Cardiac muscle cell (in vitro differentiated cells and primary cell): Measurements from ENCODE around the gene ANKS1A. TPM values are rescaled to one million over a fixed set of nuclear protein-coding genes. Genes with fewer than 3 reads are reported as not detected.
"Not testable (repeated sequence)": the region's sequence is repeated elsewhere in the genome, so short reads cannot be mapped to it uniquely, and the experiment has no call there.

Experiments used
- DNase-seq, 2 donors: peaks; one replicate each; pipeline versions ENCODE4 v3.0.0 to v3.0.0-alpha.2; 2010 to 2017; ENCODE audit warnings: low read depth in 1 of 2, low spot score in 1 of 2
- H3K27ac ChIP-seq: fragments of 200-600 bp; sonication (generic); 2 replicates; pipeline ENCODE4 v1.5.1; 2016
- H3K27me3 ChIP-seq: fragments of 200-600 bp; sonication (generic); 2 replicates; pipeline ENCODE4 v1.6.0; 2016; ENCODE audit warnings: control low read depth
- H3K36me3 ChIP-seq: fragments of 200-600 bp; sonication (generic); 2 replicates; pipeline ENCODE4 v1.5.1; 2016; ENCODE audit warnings: control low read depth
- H3K4me1 ChIP-seq: fragments of 200-600 bp; sonication (generic); 2 replicates; pipeline ENCODE4 v1.8.1; 2017; ENCODE audit warnings: low read depth, mild to moderate bottlenecking, mixed run types
- H3K4me3 ChIP-seq: fragments of 200-600 bp; sonication (generic); 2 replicates; pipeline ENCODE4 v1.5.1; 2016; ENCODE audit warnings: mild to moderate bottlenecking
- H3K9me3 ChIP-seq: fragments of 200-600 bp; sonication (generic); 2 replicates; pipeline ENCODE4 v1.5.1; 2017; ENCODE audit warnings: low read depth, mild to moderate bottlenecking, control low read depth
- CTCF ChIP-seq: IDR thresholded peaks from 2 replicates; pipeline ENCODE4 v1.5.1; 2012; ENCODE audit warnings: low read depth, mild to moderate bottlenecking, low read length
- polyA plus RNA-seq: library from polyadenylated mRNA; unstranded; fragments of >200 nt; fragmentation: Nextera tagmentation; extraction: Ambion mirVana; gene quantifications from 2 replicates; pipeline ENCODE4 v1.2.1, GENCODE V29; 2016
- total RNA-seq: library from RNA; depleted of rRNA; stranded (reverse); fragments of >200 nt; gene quantifications from 2 replicates; pipeline ENCODE4 v1.2.3, GENCODE V29; 2016

Gene ANKS1A
- total and polyA plus RNA-seq, 2 experiments from 2014 or later, result 11.3 to 27.2 TPM

DNA sequence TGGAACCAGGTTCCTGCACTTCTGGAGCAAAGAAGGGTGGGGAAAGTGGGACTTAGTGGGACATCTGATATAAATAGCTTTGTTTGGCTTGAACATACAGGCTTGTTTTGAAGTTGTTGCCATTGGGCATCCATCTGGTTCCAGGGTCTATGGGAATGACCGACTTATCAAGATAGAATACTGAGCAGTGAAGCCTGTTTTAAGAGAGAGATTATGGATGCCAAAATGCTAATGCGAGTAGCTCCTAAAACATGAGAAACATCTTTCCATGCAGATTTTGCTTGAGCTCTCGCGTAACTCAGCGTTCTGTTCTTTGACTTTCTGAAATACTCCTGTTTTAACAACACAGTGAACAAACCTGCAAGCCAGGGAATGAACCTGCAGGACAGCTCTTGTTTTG is 98.5 kb downstream of the ANKS1A start:
- DNase-seq, result no peak
- TF ChIP-seq CTCF, result no peak
- Histone ChIP-seq H3K9me3 (no peaks in the 10 kb centered on the region), H3K4me1 (no peaks in the 10 kb centered on the region), H3K27ac (no peak overlapping the region), H3K27me3 (no peaks in the 10 kb centered on the region), H3K36me3 (peaks cover 31% of the 10 kb centered on the region), H3K4me3 (no peak overlapping the region)

GRCh38 chr6:34990971-34991560 is 102.0 kb downstream of the ANKS1A start:
- Histone ChIP-seq H3K4me1 (no peaks in the 10 kb centered on the region), H3K9me3 (no peaks in the 10 kb centered on the region), H3K4me3 (no peak overlapping the region), H3K36me3 (peaks cover 25% of the 10 kb centered on the region), H3K27me3 (no peaks in the 10 kb centered on the region), H3K27ac (no peak overlapping the region)
- TF ChIP-seq CTCF, result no peak
- peak in 1 of 2 donors; percentile 49 for DNase-seq

- Histone ChIP-seq H3K27ac (no peak overlapping the region), H3K36me3 (peaks cover 25% of the 10 kb centered on the region), H3K27me3 (no peaks in the 10 kb centered on the region), H3K9me3 (no peaks in the 10 kb centered on the region), H3K4me1 (no peaks in the 10 kb centered on the region), H3K4me3 (no peak overlapping the region)
- TF ChIP-seq CTCF, result no peak
- no peak for DNase-seq
Measured at GRCh38 chr6:34992376-34992775, 103.3 kb downstream of the ANKS1A start.

- H3K27ac ChIP-seq, result no peak overlapping the region
- no peak overlapping the region for H3K4me3 ChIP-seq
- peaks cover 21% of the 10 kb centered on the region for H3K36me3 ChIP-seq
- no peaks in the 10 kb centered on the region for H3K4me1 ChIP-seq
- no peaks in the 10 kb centered on the region for H3K9me3 ChIP-seq
- DNase-seq, result no peak
- TF ChIP-seq CTCF, result no peak
- H3K27me3 ChIP-seq, result no peaks in the 10 kb centered on the region
Measured at GRCh38 chr6:34993213-34993612, 104.2 kb downstream of the ANKS1A start.

GRCh38 chr6:34994693-34995092 is 105.6 kb downstream of the ANKS1A start:
- Histone ChIP-seq H3K27ac (no peak overlapping the region), H3K4me3 (no peak overlapping the region), H3K4me1 (no peaks in the 10 kb centered on the region), H3K36me3 (peaks cover 12% of the 10 kb centered on the region), H3K9me3 (no peaks in the 10 kb centered on the region), H3K27me3 (no peaks in the 10 kb centered on the region)
- DNase-seq, result no peak
- no peak for TF ChIP-seq CTCF

- H3K4me3 ChIP-seq, DNase-seq, H3K27ac ChIP-seq, H3K36me3 ChIP-seq, H3K9me3 ChIP-seq, H3K4me1 ChIP-seq, H3K27me3 ChIP-seq: not testable (repeated sequence)
Measured at GRCh38 chr6:34998417-34998816, 109.4 kb downstream of the ANKS1A start.

DNA sequence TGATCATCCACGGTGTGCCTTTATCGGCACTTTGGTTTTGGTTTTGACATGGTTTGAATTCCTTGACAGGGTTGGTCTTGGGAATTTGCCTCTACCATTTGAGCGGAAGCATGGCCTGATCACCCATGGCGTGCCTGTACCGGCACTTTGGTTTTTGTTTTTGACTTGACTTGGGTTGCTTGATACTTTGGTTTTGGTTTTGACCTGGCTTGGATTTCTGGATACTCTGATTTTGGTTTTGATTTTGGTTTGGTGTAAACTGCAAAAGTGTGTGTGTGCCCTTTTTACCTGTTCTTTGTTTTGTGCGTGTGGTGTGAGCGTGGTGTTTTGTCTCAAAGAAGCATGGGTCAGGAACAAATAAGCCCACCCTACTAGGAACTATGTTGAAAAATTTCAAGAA is 110.1 kb downstream of the ANKS1A start:
- H3K27ac ChIP-seq, H3K9me3 ChIP-seq, H3K4me1 ChIP-seq, H3K36me3 ChIP-seq, DNase-seq, H3K4me3 ChIP-seq, H3K27me3 ChIP-seq: not testable (repeated sequence)

DNA sequence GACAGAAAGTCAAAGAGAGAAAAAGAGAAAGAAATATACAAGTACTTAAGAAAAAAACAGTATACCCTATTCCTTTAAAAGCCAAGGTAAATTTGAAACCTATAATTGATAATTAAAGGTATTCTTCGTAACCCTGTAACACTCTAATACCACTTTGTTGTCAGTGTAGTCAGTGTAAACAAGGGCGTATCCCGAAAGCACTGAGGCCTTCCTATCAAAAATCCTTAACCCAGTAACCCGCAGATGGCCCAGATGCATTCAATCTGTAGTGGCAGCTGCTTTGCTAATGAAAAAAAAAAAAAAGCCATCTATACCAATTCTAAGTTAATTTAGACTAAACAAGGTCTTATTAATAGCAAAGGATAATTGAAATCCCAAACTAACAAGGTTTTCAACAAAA is 110.9 kb downstream of the ANKS1A start:
- not testable (repeated sequence) for H3K4me1 ChIP-seq, DNase-seq, H3K36me3 ChIP-seq, H3K4me3 ChIP-seq, H3K27me3 ChIP-seq, H3K9me3 ChIP-seq, H3K27ac ChIP-seq

GRCh38 chr6:35001349-35001748 is 112.3 kb downstream of the ANKS1A start:
- not testable (repeated sequence) for H3K27me3 ChIP-seq, H3K4me3 ChIP-seq

More at GRCh38 chr6:35001349-35001748, 112.3 kb downstream of the ANKS1A start:
- H3K9me3 ChIP-seq, H3K27ac ChIP-seq, DNase-seq, H3K36me3 ChIP-seq, H3K4me1 ChIP-seq: not testable (repeated sequence)
